CD4-positive, alpha-beta T cell treated with Interleukin-17A for 4 hours (primary cell): ENCODE data around the gene MAP3K20.
A peak's percentile ranks its signal among the peaks of the same experiment; 100 is the strongest.
"Not testable (repeated sequence)": the region's sequence is repeated elsewhere in the genome, so short reads cannot be mapped to it uniquely, and the experiment has no call there.

ENCODE experiments used
- DNase-seq: peaks from one replicate; pipeline ENCODE4 v3.0.0-alpha.2; 2020; ENCODE audit warnings: mixed read lengths

The MAP3K20 gene

GRCh38 chr2:173238385-173238784 lies 162.7 kb downstream of the MAP3K20 start:
- DNase-seq: no peak

- DNase-seq: no peak
Measured at GRCh38 chr2:173238831-173239230, 163.2 kb downstream of the MAP3K20 start.

GRCh38 chr2:173239644-173240043 lies 164.0 kb downstream of the MAP3K20 start:
- DNase-seq: no peak

GRCh38 chr2:173240083-173240482 lies 164.4 kb downstream of the MAP3K20 start:
- DNase-seq: no peak

GRCh38 chr2:173241643-173242042 lies 166.0 kb downstream of the MAP3K20 start:
- DNase-seq: no peak

GRCh38 chr2:173247156-173247555 lies 171.5 kb downstream of the MAP3K20 start:
- DNase-seq: no peak

- DNase-seq: no peak
Measured at GRCh38 chr2:173248381-173248780, 172.7 kb downstream of the MAP3K20 start.

- no peak for DNase-seq
Measured at GRCh38 chr2:173249661-173250641, 174.3 kb downstream of the MAP3K20 start.

- no peak for DNase-seq
Measured at GRCh38 chr2:173251225-173251624, 175.6 kb downstream of the MAP3K20 start.

- no peak for DNase-seq
Measured at GRCh38 chr2:173252581-173252980, 176.9 kb downstream of the MAP3K20 start.

- DNase-seq: no peak
Measured at GRCh38 chr2:173254659-173255058, 179.0 kb downstream of the MAP3K20 start.

- DNase-seq: no peak
Measured at GRCh38 chr2:173258701-173259100, 183.1 kb downstream of the MAP3K20 start.

- DNase-seq: not testable (repeated sequence)
Measured at GRCh38 chr2:173262356-173262755, 186.7 kb downstream of the MAP3K20 start.

GRCh38 chr2:173264151-173264550 lies 188.5 kb downstream of the MAP3K20 start:
- DNase-seq: no peak

GRCh38 chr2:173264603-173265366 lies 189.1 kb downstream of the MAP3K20 start:
- peak; percentile 16 for DNase-seq

- DNase-seq: no peak
Measured at GRCh38 chr2:173271135-173271534, 195.5 kb downstream of the MAP3K20 start.

- DNase-seq: no peak
Measured at GRCh38 chr2:173271825-173272224, 196.2 kb downstream of the MAP3K20 start.

GRCh38 chr2:173272849-173273248 lies 197.2 kb downstream of the MAP3K20 start:
- no peak for DNase-seq

- DNase-seq: no peak
Measured at GRCh38 chr2:173278794-173279526, 203.3 kb downstream of the MAP3K20 start.

GRCh38 chr2:173279527-173279868 lies 203.9 kb downstream of the MAP3K20 start:
- no peak for DNase-seq

GRCh38 chr2:173280853-173281252 lies 205.2 kb downstream of the MAP3K20 start:
- no peak for DNase-seq

GRCh38 chr2:173281898-173282297 lies 206.3 kb downstream of the MAP3K20 start:
- DNase-seq: not testable (repeated sequence)
